ENCODE data around the gene WBP2. TPM values are rescaled to one million over a fixed set of nuclear protein-coding genes. Genes with fewer than 3 reads are reported as not detected.

The WBP2 gene
- total and polyA plus RNA-seq, 2 of the 13 experiments (the other 11 are each of a cell fraction or from before 2014, with no cell fraction given), result 29.2 to 29.5 TPM

DNA sequence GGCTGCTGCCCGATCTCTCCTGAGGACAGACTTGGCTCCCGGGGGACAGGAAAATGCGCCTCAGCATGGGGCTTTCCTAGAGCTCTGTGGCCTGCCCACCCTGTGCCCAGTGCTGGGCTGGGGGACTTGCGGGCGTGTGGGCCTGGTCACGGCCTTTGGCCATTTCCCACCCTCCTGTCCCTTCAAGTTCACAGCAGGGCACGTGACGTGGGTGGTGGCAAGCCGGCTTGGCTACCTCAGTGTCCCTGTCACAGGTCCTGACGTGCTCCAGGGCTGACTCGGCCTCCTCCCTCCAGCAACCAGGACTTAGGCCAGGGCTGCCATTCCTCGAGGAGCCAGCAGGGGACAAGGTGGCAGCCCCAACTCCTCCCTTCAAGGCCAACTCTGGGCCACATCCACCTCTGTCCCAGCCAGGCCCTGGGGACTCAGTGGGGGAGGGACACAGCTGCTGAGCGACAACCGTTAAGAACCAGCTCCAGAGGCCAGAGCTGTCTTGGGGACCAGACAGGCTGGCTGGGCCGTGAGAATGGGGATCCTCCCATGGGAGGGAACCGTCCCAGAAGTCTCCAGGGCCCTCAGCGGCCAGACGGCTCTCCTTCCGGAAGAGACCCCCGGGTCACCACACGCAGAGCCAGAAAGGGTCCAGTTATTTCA is 9.9 kb downstream of the WBP2 start (continued):
- TF ChIP-seq, protein P1, sequence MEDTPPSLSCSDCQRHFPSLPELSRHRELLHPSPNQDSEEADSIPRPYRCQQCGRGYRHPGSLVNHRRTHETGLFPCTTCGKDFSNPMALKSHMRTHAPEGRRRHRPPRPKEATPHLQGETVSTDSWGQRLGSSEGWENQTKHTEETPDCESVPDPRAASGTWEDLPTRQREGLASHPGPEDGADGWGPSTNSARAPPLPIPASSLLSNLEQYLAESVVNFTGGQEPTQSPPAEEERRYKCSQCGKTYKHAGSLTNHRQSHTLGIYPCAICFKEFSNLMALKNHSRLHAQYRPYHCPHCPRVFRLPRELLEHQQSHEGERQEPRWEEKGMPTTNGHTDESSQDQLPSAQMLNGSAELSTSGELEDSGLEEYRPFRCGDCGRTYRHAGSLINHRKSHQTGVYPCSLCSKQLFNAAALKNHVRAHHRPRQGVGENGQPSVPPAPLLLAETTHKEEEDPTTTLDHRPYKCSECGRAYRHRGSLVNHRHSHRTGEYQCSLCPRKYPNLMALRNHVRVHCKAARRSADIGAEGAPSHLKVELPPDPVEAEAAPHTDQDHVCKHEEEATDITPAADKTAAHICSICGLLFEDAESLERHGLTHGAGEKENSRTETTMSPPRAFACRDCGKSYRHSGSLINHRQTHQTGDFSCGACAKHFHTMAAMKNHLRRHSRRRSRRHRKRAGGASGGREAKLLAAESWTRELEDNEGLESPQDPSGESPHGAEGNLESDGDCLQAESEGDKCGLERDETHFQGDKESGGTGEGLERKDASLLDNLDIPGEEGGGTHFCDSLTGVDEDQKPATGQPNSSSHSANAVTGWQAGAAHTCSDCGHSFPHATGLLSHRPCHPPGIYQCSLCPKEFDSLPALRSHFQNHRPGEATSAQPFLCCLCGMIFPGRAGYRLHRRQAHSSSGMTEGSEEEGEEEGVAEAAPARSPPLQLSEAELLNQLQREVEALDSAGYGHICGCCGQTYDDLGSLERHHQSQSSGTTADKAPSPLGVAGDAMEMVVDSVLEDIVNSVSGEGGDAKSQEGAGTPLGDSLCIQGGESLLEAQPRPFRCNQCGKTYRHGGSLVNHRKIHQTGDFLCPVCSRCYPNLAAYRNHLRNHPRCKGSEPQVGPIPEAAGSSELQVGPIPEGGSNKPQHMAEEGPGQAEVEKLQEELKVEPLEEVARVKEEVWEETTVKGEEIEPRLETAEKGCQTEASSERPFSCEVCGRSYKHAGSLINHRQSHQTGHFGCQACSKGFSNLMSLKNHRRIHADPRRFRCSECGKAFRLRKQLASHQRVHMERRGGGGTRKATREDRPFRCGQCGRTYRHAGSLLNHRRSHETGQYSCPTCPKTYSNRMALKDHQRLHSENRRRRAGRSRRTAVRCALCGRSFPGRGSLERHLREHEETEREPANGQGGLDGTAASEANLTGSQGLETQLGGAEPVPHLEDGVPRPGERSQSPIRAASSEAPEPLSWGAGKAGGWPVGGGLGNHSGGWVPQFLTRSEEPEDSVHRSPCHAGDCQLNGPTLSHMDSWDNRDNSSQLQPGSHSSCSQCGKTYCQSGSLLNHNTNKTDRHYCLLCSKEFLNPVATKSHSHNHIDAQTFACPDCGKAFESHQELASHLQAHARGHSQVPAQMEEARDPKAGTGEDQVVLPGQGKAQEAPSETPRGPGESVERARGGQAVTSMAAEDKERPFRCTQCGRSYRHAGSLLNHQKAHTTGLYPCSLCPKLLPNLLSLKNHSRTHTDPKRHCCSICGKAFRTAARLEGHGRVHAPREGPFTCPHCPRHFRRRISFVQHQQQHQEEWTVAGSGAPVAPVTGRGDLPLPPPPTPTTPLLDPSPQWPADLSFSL (CRISPR knock-in tag; IDR thresholded peaks at IDR 0.05), result no peak
- TF ChIP-seq SRSF1 (optimal IDR thresholded peaks at IDR 0.05; ENCODE audit: low read depth, low read length) (peak; percentile 31), ZNF609 (CRISPR knock-in tag; IDR thresholded peaks at IDR 0.05; ENCODE audit: borderline replicate concordance) (0 out of 2 replicates have a peak, but pooled peaks have one; percentile 33), HDAC1 (CRISPR knock-in tag; IDR thresholded peaks at IDR 0.05) (peak; percentile 81), ZNF724P (CRISPR knock-in tag; IDR thresholded peaks at IDR 0.05; ENCODE audit: borderline replicate concordance) (peak; percentile 14; the same call in 1 of the 2 replicates), ZNF292 (CRISPR knock-in tag; IDR thresholded peaks at IDR 0.05; ENCODE audit: borderline replicate concordance, low read depth) (peak; percentile 76; the same call in 1 of the 2 replicates), ZNF574 (CRISPR knock-in tag; IDR thresholded peaks at IDR 0.05) (peak; percentile 57; the same call in 1 of the 2 replicates)
- TF ChIP-seq, protein P2, sequence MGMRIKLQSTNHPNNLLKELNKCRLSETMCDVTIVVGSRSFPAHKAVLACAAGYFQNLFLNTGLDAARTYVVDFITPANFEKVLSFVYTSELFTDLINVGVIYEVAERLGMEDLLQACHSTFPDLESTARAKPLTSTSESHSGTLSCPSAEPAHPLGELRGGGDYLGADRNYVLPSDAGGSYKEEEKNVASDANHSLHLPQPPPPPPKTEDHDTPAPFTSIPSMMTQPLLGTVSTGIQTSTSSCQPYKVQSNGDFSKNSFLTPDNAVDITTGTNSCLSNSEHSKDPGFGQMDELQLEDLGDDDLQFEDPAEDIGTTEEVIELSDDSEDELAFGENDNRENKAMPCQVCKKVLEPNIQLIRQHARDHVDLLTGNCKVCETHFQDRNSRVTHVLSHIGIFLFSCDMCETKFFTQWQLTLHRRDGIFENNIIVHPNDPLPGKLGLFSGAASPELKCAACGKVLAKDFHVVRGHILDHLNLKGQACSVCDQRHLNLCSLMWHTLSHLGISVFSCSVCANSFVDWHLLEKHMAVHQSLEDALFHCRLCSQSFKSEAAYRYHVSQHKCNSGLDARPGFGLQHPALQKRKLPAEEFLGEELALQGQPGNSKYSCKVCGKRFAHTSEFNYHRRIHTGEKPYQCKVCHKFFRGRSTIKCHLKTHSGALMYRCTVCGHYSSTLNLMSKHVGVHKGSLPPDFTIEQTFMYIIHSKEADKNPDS (CRISPR knock-in tag; IDR thresholded peaks at IDR 0.05), result no peak

Measured in HepG2 (cell line).